HG03460 (cell line): ENCODE data around the gene CYREN.
A peak's percentile ranks its signal among the peaks of the same experiment; 100 is the strongest.
"Not testable (repeated sequence)": the region's sequence is repeated elsewhere in the genome, so short reads cannot be mapped to it uniquely, and the experiment has no call there.

Experiments used
- ATAC-seq: cut with Tn5 transposase; IDR thresholded peaks from one replicate; pipeline ENCODE4 v1.9.1; 2021; ENCODE audit not compliant: unreplicated experiment

Gene CYREN

DNA sequence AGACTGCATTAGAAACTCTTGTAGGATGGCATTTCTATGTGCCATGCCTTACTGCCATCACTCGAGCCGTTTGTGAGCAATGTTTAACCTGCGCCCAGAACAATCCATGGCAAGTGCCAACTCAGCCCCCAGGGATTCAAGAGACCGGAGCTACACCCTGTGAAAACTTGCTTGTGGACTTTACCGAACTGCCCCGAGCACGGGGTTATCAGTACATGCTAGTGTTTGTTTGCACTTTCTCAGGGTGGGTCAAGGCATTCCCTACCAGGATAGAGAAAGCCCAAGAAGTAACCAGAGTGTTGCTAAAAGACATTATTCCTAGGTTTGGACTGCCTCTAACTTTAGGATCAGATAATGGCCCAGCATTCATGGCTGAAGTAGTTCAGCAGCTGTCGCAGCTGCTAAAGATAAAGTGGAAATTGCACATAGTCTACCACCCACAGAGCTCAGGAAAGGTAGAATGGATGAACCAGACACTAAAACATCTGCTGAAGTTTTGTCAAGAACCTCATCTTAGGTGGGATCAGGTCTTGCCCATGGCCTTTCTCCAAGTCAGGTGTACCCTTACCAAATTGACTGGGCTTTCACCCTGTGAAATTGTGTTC is 8.9 kb upstream of the CYREN start:
- ATAC-seq: no peak

DNA sequence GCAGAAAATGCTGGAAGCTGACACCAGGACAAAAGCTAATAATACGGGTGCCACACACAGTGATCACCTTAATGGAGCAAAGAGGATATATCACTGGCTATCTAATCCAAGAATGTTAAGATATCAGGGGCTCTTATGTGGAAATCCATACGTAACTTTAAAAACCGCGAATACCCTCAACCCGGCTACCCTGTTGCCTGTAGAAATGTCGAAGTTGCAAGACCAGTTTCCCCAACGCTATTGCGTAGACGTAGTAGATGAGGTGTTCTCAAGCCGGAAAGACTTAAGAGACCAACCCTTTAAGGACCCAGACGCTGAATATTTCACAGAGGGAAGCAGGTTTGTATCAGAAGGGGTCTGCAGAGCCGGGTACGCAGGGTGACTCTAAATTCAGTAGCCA is 7.9 kb upstream of the CYREN start:
- no peak for ATAC-seq

DNA sequence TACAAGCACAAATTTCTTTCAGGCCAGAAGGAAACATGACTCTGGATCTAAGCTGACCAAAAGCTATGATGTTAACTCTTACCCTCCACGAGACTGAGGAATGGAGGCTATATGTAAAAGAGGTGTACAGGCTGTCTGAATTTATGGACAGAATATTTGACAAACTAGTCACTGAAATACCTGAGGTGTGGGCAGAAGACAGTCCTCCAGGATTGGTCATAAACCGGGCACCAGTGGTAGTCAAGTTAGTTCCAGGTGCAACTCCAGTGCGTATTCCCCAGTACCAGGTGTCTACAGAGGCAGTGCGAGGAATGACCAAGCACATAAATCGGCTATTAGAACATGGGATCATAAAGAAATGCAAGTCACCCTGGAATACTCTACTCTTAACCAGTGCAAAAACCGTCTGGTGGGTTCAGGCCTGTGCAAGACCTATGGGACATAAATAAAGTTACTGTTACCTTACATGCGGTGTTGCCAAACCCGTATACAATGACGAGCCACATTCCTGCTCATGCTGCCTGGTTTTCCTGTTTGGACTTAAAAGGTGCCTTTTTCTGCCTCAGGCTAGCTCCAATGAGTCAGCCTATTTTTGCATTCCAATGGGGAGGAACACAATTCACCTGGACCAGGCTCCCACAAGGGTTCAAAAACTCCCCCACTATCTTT is 6.7 kb upstream of the CYREN start:
- ATAC-seq: no peak

DNA sequence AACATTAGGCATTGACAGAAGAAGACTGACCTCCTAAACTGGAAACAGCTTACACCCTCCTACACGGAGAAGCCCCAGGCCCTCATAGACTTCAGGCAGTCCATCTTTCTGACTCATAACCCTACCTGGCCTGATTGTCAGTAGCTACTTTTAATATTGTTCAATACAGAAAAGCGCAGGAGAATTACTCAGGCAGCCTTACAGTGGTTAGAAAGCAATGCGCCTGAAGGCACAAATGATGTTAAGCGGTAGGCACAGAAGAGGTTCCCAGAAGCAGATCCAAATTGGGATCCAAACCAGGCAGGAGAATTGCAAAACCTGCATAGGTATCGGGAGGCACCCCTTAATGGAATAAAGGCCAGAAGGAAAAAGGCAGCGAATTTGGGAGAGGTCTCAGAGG is 5.4 kb upstream of the CYREN start:
- no peak for ATAC-seq

DNA sequence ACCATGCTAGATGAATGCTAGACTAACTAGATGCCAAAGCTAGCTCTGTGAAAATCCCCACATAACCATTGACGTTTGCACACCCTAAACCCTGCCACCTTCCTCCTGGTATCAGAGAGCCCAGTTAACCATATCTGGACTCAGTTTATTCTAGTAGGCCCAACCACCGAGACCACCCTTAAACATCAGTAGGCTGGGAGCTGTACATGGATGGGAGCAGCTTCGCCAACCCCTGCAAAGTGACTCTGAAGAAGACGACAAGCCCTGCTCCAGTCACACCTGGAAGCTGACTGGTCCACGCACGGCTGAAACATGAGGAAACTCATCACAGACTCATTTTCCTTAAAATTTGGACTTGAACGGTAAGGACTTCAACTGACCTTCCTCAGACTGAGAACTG is 4.4 kb upstream of the CYREN start:
- ATAC-seq: no peak

DNA sequence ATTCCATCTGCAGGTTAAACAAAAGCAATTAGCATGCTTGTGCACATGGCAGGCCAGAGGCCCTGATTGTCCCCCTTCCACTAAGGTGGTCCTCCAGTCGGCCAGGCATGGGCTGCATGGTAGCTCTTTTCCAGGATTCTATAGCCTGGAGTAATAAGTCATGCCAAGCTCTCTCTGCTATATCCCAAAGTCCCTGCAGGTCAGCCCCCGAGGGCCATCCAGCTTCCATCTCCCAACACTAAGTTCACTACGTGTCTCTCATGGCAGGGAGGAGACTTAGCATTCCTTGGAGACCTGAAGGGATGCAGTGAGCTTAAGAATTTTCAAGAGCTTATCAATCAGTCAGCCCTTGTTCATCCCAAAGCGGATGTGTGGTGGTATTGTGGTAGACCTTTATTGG is 3.4 kb upstream of the CYREN start:
- ATAC-seq: not testable (repeated sequence)

DNA sequence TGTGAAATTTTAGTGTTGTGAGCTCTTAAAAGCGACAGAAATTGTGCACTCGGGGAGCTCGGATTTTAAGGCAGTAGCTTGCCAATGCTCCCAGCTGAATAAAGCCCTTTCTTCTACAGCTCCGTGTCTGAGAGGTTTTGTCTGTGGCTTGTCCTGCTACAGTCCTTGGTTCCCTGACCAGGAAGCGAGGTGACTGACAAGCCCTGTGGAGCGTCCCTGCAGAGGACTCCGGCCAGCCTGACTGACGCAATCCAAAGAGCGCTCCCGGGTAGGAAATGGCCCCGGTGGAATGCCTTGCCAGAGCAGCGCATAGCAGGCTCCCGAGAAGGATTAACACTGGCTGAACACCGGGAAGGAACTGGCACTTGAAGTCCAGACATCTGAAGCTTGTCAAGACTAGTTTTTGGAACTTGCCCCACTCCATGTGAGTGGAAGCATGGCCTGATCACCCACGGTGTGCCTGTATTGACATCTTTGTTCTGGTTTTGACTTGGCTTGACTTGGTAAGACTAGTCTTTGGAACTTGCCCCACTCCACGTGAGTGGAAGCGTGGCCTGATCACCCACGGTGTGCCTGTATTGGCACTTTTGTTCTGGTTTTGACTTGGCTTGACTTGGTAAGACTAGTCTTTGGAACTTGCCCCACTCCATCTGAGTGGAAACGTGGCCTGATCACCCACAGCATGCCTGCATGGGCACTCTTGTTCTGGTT is 1.2 kb upstream of the CYREN start:
- not testable (repeated sequence) for ATAC-seq

DNA sequence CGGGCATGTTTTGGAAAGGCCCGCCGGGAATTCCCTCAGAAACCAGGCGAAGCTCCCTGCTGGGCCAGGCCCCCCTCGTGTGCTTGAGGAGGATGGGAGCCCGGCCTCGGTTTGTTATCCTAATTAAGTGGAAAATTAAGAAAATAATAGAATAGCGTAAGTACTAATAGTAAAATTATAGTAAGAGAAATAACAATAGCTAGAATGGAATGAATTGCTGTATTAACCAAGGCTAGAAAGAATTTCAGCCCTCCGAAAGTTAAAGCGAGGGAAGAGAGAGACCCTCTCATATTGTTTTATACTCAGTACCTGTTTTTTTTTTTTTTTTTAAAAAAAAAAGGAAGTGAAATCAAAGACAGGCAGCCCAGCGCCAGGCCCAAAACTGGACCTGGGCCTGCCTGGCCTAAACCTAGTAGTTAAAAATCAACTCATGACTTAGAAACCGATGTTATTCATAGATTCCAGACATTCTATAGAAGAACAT is 533 bp upstream of the CYREN start:
- peak; percentile 37 for ATAC-seq

DNA sequence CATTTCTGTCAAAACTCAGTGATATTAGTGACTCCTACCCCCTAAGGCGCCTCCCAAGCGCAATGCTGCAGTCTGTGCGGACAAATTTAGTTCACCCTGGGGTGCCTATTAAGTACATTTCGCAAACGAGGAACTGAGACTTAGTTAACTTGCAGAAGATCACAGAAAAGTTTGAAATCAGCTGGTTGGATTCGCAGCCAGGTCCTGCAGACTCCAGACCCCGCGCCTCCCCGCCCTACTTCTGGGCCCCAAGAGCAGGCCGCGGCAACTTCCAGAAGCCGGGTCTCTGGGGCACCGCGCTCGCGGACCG is 588 bp downstream of the CYREN start:
- peak; percentile 13 for ATAC-seq

DNA sequence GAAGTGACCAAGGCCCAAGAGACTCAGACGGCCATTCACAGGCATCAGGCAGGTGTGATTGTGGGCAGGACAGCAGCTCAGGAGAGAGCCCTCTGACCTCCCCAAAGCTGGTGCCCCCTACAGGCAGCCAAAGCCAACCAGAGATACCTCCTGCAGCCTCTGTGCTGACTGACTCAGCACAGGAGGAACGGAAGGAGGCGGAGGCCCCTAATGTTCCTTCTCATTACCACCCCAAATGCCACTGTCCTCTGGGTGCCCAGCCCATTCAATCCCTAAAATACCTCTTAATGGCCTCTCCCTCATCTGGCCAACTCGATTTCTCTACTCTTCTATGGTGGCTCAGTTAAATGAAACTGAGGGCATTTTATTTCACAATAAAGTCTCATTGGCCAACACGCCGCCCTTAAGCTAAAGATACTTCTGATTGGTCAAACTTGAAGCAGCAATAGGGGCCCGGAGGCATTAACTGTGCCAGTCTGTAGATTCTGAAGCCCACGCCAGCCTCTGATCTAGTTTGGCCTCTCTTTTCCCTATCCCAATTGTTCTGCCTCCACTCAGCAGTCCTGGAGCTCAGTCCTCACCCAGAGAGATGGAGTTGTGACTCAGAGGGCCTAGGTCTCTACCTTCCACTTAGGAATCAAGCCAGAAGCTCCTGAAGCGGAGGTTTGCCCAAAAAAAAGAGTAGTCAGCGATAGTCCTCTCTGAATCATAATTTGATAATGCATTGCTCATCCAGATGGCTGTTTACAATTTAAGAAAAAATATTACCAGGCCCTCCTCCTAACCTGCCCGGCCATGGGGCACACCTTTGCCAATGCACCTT is 1.2 kb downstream of the CYREN start:
- ATAC-seq: peak; percentile 38

DNA sequence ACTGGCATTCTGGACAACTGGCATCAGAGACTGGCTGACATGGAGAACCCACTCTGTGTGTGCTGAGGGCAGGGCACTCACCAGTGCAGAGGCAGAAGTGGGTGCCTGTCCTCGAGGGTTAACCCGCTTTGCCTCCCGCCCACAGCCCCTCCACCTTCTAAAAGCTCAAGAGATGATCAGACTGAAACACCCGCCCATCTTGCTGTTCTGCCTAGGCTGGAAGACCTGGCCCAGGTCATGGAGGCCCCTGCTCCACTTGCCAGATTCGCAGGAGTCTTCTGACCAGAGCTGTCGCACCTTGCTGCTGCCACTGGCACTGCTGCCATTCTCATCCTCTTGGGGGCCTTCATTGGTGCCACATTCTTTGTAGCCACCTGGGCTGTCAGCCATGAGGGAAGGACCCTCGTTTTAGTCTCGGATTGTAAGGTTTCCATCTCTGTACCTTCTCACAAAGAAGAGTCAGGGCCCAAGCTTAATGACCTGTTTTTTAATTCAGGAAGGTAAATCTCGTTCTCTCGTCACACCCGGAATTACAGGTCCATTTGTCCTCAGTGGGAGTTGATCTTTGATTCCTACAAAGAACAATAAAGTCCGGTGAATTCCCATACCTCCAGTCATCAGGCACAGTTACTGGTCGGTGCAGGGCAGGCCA is 1.9 kb downstream of the CYREN start:
- no peak for ATAC-seq

DNA sequence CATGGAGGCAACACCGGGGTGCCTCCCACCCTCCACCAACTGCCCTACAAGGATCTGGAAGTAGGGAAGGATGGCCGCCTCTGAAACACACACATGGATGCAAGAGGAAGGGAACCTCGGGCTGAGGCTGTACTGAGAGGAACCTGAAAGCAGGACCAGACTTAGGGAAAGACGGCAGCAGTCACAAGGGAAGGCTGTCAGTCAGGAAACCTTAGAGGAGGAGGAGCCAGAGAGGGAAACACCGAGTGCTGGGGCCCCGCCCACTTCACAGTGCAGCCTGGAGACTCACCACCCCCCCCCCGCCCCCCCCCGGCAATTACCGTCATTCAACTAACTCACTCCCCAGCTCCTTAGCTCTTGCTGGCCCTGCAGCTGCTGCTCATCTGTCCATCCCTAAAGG is 2.5 kb downstream of the CYREN start:
- ATAC-seq: no peak

DNA sequence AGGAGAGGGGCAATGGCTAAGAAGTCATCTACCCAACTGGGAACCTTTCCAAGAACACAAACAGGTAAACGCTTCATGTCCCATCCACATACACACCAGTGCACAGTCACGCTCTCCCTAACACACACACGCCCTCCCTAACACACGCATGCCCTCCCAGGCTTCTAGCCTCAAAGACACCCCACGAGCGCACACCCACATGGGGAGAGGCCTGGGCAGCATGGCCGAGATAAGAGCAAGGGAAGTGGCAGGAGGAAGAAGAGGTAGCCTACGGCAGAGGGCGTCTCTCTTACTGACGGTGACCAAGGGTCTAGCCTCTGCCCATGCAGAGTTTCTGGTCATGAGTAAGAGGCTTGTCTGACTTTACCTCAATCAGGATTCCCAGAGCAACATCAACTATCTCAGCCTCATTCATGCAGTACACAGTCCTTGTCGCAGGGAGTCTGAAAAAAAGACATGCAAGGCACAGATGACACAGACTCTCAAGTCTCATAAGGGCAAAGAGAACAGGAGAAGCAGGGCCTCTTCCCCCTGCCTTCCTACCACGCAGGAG is 3.1 kb downstream of the CYREN start:
- no peak for ATAC-seq

DNA sequence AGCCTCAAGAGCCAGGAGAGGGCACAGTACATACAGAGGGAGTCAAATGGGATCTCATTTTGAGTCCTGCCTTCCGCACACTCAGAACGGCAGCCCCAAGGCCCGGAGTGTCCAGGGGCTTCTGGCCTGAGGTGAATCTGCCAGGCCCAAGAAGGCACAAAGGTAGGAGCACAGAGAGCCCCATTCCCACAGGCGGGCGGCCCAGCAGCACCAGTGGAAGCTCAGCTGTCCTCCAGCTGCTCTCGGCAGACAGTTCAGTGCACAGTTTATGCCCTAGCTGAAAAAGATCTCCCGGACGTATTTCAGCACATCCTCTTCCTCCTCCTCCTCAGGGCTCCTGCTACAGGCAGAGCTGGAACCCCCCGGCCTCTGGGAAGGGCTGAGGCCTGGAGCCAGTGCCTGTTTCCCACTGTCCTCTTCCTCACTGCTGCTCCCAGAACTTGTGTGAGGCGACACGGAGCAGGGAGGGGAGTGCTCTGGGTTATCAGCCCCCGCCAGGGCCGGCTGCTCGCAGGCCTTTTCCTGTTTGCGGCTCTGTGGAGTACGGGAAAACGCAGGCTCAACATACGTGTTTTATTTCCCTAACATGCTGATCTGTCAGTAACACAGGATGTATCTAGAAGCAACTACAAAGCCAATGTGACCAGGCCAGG is 4.0 kb downstream of the CYREN start:
- ATAC-seq: no peak

DNA sequence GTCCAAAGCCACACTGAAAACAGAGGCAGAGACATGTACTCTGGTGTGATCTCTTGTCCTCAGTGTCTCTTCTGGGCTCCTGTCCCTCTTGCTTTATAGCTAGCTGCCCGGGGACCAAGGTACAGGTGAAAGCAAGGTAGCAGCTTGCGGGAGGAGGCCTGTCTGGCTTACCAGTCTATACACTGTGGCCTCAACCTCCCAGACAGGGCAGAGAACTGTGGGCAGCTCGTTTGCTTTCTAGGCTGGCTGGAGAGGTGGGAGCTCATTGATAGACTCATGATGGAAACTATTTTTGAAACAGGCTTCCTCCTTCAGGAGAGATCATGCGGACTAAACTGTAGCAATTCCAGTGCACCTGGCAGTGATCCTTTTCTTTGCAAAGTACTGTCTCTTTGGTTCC is 4.6 kb downstream of the CYREN start:
- no peak for ATAC-seq

DNA sequence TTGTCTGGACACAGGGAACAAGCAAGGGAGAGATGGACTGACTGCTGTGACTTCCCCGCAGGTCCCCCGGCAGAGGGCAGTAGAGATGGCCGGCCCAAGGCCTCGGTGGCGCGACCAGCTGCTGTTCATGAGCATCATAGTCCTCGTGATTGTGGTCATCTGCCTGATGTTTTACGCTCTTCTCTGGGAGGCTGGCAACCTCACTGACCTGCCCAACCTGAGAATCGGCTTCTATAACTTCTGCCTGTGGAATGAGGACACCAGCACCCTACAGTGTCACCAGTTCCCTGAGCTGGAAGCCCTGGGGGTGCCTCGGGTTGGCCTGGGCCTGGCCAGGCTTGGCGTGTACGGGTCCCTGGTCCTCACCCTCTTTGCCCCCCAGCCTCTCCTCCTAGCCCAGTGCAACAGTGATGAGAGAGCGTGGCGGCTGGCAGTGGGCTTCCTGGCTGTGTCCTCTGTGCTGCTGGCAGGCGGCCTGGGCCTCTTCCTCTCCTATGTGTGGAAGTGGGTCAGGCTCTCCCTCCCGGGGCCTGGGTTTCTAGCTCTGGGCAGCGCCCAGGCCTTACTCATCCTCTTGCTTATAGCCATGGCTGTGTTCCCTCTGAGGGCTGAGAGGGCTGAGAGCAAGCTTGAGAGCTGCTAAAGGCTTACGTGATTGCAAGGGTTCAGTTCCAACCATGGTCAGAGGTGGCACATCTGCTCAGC is 6.0 kb downstream of the CYREN start:
- no peak for ATAC-seq

DNA sequence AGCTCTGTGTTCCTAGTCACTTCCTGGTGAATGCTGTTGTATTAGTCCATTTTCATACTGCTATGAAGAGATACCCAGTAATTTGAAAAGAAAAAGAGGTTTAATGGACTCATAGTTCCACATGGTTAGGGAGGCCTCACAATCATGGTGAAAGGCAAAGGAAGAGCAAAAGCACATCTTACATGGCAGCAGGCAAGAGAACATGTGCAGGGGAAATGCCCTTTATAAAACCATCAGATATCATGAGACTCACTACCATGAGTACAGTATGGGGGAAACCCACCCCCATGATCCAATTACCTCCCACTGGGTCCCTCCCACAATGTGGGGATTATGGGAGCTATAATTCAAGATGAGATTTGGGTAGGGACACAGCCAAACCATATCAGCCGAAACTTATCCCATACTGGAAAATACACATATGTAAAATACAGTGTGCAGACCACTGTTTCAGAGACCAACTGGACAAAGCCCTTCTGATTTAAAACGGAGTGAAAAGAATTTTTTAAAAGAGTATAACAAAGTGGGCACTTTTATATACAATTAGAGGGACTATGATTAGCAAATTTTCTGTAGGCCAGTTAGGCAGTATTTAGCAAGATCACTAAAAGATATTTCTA is 8.0 kb downstream of the CYREN start:
- no peak for ATAC-seq

DNA sequence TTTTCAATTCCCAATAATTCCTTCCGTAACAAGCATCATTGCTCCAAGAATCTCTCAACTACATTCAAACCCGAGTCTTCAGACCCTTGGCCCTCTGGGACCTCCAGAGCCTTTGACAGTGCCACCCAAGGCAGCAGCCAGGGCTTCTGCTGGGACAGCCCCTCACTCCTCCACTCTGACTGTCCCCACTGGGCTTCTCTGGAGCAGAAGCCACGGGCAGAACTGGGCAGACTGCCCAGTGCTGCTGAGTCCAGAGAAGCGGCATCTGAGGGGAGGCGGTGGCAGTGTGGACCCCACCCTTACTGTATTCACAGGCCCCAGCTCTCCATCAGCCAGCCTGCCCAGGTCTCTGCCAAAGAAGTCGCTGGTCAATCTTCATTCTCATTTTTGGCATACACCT is 8.8 kb downstream of the CYREN start:
- ATAC-seq: no peak
